ENCODE data around the gene TARBP1. TPM values are rescaled to one million over a fixed set of nuclear protein-coding genes. Genes with fewer than 3 reads are reported as not detected.

Gene TARBP1
- total and polyA plus RNA-seq, 2 of the 8 experiments (the other 6 are each of a cell fraction or from before 2014, with no cell fraction given): 21.9 to 32.3 TPM

DNA sequence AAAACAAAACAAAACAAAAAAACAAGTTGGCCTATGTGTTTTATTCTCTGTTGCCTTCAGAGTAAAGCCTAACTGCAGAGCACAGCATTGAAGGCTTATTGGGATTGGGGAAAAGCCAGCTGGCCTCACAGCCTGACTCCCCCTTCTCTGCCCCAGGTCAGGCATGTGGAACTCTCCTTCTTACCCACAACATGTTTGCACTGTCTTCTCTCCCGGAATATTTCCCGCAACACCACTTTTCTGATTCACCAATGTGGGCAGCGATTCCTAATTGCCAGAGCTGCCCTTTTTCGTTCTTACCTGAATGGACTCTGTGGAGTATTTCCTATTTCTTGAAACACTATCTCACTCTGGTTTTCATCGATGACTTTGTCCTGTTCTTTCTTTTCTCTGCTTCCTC is 2.8 kb upstream of the TARBP1 start:
- Histone ChIP-seq H3K4ac (replicated peaks; ENCODE audit: insufficient read length, low read depth, low read length) (no peak overlapping the region), H4K91ac (replicated peaks; ENCODE audit: insufficient read length, low read length) (no peak overlapping the region), H3K4me3 (ENCODE audit: extremely low read depth in 1 of 4, insufficient read depth in 2 of 4, low read depth in 3 of 4, low read length in 4 of 4) (no peak overlapping the region), H2BK12ac (ENCODE audit: low read depth, low read length) (no peak overlapping the region), H3K23me2 (ENCODE audit: low read depth, low read length) (peaks cover 8% of the 10 kb centered on the region), H3K79me2 (ENCODE audit: control insufficient read depth in 1 of 2, insufficient read depth in 2 of 2, low read length in 2 of 2) (peaks cover 0 to 6% of the 10 kb centered on the region in 2 experiments; a peak in 1 of 4 replicates), H3K27ac (ENCODE audit: low read depth, low read length) (no peak overlapping the region), H2BK5ac (ENCODE audit: low read depth, low read length) (no peak overlapping the region), H3K18ac (ENCODE audit: extremely low read depth, low read length) (no peak overlapping the region), H3K9ac (replicated peaks in 1 of 4; ENCODE audit: extremely low read depth in 1 of 4, low read depth in 3 of 4, low read length in 3 of 4) (no peak overlapping the region), H4K8ac (ENCODE audit: extremely low read depth, insufficient read depth, low read length) (no peak overlapping the region), H4K20me1 (replicated peaks in 1 of 2; ENCODE audit: control insufficient read depth in 1 of 2, insufficient read depth in 2 of 2, low read length in 2 of 2) (no peaks in the 10 kb centered on the region), H3K56ac (replicated peaks; ENCODE audit: insufficient read length, low read depth, low read length) (no peak overlapping the region), H4K5ac (ENCODE audit: insufficient read length, low read depth, low read length) (no peak overlapping the region), H2BK20ac (ENCODE audit: low read length) (no peak overlapping the region), H2AFZ (ENCODE audit: low read length) (no peak overlapping the region), H2BK15ac (ENCODE audit: low read length) (no peak overlapping the region), H3K9me3 (ENCODE audit: insufficient read depth in 2 of 2, low read depth in 1 of 2, low read length in 1 of 2) (no peaks in the 10 kb centered on the region), H3K14ac (ENCODE audit: insufficient read length) (no peak overlapping the region), H3K23ac (ENCODE audit: insufficient read length) (no peak overlapping the region), H3K27me3 (replicated peaks in 1 of 4; ENCODE audit: control insufficient read depth in 3 of 4, extremely low read depth in 1 of 4, insufficient read depth in 3 of 4, low read length in 3 of 4) (peaks cover 0 to 9% (median 4%) of the 10 kb centered on the region in 4 experiments; a peak in 6 of 7 replicates), H2AK5ac (ENCODE audit: low read depth, low read length) (no peak overlapping the region), H2BK120ac (replicated peaks; ENCODE audit: low read depth, low read length) (no peak overlapping the region), H3K4me2 (ENCODE audit: insufficient read depth in 1 of 2, low read depth in 2 of 2, low read length in 2 of 2) (no peak overlapping the region), H3K36me3 (ENCODE audit: control insufficient read depth in 2 of 4, insufficient read depth in 4 of 4, low read length in 3 of 4) (no peaks in the 10 kb centered on the region), H3K4me1 (replicated peaks in 1 of 4; ENCODE audit: control insufficient read depth in 3 of 4, insufficient read depth in 4 of 4, low read length in 3 of 4) (peaks cover 0 to 3% (median 0%) of the 10 kb centered on the region in 4 experiments; a peak in 2 of 7 replicates), H3K79me1 (ENCODE audit: low read depth, low read length) (no peaks in the 10 kb centered on the region; the same call in 1 of the 2 replicates)
- ChIA-PET CTCF (ENCODE audit: partially characterized antibody) (interaction anchor here (0.8 kb wide), 1 partner anchor 602 kb away, joined by 3 read pairs; no protein-coding TSS in a partner anchor), POLR2A (ENCODE audit: partially characterized antibody) (no interaction called here)
- no peak for FAIRE-seq
- TF ChIP-seq HDAC6 (IDR thresholded peaks at IDR 0.05; ENCODE audit: low read depth, low read length) (no peak), TAF1 (IDR thresholded peaks at IDR 0.05; ENCODE audit: low read depth, low read length) (no peak), SP4 (IDR thresholded peaks at IDR 0.05; ENCODE audit: low read length) (no peak), BCL11A (IDR thresholded peaks at IDR 0.05; ENCODE audit: low read depth in 2 of 2, low read length in 2 of 2) (no peak), RBBP5 (IDR thresholded peaks at IDR 0.05; ENCODE audit: borderline replicate concordance, low read depth, low read length) (no peak)
- TF ChIP-seq, protein P1, sequence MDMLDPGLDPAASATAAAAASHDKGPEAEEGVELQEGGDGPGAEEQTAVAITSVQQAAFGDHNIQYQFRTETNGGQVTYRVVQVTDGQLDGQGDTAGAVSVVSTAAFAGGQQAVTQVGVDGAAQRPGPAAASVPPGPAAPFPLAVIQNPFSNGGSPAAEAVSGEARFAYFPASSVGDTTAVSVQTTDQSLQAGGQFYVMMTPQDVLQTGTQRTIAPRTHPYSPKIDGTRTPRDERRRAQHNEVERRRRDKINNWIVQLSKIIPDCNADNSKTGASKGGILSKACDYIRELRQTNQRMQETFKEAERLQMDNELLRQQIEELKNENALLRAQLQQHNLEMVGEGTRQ (IDR thresholded peaks at IDR 0.05; ENCODE audit: low read length): no peak
- DNase-seq (ENCODE audit: low read depth in 1 of 2, low spot score in 2 of 2): no peak
- WGBS, 2 experiments (ENCODE audit: extremely low coverage in 1 of 2, insufficient coverage in 1 of 2, insufficient read length in 1 of 2, insufficient replicate concordance in 2 of 2, low coverage in 1 of 2, low lambda C conversion rate in 2 of 2, missing lambda C conversion rate in 1 of 2): 92% methylated on average over 5 of the region's 5 CpGs; no CpG with 5 or more reads in 1 of the 2 experiments
